ENCODE data around the gene ASPHD2.
"Not testable (repeated sequence)": the region's sequence is repeated elsewhere in the genome, so short reads cannot be mapped to it uniquely, and the experiment has no call there.

The ASPHD2 gene

DNA sequence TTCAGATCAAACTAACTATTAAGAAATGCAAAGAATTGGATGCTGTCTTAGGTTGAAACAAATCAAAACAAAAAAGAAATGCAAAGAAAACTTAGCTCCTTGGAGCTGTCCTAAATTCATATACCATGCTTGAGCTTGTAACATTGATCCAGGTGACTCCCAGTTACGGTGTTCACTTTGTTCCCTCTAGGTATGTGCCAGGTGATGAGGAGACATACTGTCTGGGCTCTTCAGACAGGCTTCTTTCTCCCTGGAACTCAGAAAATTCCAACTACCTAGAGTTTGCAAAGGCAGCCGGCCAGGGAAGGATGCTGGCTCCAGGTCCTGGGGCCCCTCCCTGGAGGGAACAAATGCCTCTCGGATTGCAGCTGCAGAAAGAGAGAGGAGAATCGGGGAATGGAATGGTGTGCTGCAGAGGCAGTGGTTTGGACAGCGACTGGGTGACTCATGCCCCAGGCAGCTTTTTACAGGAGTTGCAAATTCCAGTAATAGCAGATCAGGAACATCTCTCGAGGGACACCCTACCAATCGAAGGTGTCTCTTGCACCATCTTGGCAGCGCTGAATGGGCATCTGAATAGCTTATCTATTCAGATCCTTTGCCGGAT is 12.3 kb upstream of the ASPHD2 start:
- no peak for DNase-seq

- no peak for DNase-seq
These were observed 11.7 kb upstream of the ASPHD2 start for GRCh38 chr22:26417406-26417805.

DNA sequence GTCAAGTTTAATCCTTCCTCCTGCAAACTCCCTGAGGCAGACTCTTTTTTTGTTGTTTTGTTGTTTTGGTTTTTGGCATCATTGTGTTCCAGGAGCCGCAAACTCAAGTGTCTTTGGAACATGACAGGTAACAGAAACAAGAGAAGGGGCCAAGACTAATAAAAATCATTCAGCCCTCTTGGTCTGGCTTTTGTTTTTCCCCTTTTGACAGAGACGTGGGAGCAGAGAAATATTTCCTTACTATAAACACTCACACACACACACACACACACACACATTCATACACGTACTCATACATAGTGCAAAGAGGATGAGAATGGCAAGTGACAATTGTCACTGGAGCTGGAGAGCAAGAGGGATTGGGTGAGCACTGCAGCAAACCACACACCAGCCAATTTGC is 10.4 kb upstream of the ASPHD2 start:
- no peak for DNase-seq

- DNase-seq: no peak
These were observed 2.1 kb upstream of the ASPHD2 start for GRCh38 chr22:26426924-26427323.

GRCh38 chr22:26429458-26430286 is 612 bp downstream of the ASPHD2 start:
- no peak for DNase-seq

GRCh38 chr22:26430600-26430999 is 1.5 kb downstream of the ASPHD2 start:
- DNase-seq: no peak

- no peak for DNase-seq
These were observed 2.4 kb downstream of the ASPHD2 start for GRCh38 chr22:26431261-26431995.

DNA sequence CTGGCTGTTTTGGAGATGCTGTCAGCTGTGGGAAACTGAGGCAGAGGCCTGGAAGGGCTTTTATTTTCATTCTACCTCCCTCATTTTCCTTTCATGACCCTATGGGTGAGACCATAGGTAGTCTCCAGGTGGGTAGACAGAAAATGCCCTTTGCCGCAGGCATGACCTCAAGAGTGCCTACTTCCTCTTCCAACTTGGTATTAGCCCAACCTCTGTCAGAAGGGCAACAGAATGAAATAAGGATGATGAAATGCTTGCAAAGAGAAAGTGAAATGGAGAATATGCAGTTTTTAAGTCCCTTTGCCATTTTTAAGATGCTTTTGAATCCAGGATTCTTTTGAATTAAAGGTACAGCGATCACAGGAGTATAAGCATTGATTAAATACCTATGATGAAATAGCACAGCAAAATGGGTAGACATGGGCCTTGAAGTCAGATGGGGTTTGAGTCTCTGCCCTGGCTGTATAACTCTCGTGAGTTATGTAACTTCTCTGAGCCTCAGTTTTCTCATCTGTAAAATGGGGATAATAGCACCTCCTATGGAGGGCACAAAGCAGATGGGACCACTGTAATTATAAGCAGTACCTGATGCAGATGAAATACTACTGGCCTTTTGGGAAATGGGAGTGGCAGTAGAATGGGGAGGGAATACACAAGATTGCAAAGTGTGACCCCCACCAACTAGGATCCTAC is 3.7 kb downstream of the ASPHD2 start:
- DNase-seq: no peak

GRCh38 chr22:26433805-26434204 is 4.7 kb downstream of the ASPHD2 start:
- no peak for DNase-seq

DNA sequence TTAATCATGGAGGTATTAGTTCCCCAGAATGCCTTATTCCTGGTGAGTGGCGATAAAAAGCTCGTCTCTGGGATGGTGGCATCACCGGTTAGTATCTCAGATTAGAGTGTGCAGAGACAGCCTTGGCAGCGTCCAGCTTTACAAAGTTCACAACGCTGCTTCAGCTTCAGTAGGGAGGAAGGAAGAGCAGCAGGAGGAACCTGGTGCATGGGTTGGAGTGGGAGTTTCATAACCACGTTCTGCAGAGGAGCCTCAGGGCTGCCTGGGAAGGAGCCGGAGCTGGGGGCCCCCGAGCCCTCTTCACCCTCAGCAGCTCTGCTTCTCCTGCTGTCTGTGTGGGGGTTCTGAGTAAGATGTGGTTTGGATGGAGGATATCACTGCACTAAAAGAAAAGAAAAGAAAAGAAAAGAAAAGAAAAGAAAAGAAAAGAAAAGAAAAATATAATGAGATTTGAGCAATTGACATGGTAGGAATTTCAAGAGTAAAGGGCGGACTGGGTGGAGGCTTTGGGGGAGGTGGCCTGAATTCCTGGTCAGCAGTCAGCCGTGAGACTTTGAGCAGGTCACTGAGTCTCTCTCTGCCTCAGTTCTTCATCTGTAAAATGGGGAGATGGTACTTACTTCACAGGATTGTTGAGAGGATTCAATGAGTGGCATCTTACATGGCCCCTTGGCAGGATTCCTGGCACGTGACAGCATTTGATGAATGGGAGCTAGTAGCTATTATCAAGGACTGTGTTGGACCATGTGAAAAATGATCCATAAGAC is 6.5 kb downstream of the ASPHD2 start:
- no peak for DNase-seq

DNA sequence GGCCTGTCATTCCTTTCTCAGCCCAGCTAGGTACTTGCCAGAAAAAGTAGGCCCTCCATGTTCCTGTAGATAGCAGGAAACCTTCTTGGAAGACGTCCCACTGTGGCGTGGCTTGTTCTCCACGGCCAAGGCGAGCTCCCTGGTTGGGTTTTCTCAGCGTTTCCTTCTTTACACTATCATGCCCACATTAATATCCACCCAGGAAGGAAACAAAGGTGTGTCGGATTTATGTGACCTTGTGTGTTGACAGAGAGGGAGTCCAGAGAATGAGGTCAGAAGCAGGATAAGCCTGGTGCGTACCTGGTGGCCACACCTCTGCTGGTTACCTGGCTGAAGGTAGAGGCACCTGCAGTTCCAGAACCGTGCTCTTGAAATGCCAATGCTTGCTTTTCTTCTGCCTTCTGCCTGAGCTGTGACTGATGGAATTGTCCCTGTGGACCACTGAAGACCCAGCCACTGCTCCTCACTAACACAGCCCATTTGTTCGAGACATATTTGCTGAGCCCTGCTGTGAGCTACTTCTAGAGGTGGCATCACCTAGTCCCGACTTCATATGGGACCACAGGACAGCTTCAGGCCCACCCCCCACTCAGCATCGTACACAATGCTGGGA is 7.9 kb downstream of the ASPHD2 start:
- DNase-seq: no peak

DNA sequence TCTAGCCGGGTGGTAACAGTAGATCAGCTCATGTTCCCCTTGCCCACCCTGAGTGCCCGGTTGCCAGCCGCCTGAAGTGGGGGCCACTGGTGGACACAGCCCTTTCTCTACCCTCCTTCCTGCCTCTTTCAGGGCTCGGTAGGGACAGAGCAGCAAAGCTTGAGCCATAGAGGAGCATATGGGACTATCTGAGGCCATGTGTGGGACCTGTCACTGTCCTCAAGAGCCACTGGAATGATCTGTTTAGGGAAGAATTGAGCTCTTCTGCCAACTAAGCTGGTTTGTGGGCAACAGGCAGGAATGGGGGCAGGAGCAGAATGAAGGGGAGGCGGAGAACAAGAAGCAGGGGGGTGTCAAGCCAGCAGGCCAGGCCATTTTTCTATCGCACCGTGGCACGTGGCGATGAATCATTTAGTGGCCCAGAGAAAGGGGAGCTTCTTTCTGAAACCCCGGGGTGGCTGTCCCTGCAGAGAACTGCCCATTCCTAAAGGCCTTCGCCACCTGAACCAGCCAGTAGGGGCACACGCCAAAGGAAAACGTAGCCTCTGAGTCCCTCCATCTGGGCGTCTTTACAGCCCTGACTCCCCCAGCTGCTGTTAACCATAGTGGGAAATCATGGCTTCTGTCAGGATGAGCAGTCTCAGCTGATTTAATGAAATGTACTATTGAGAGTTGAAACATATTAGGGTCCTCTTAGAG is 8.8 kb downstream of the ASPHD2 start:
- DNase-seq: no peak

DNA sequence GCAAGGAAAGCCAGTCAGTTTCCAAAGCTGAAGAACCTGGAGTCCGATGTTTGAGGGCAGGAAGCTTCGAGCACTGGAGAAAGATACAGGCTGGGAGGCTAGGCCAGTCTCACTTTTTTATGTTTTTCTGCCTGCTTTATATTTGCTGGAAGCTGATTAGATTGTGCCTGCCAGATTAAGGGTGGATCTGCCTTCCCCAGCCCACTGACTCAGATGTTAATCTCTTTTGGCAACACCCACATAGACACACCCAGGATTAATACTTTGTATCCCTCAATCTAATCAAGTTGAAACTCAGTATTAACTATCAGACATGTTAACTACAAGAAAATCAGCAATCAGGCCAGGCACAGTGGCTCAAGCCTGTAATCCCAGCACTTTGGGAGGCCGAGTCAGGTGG is 9.7 kb downstream of the ASPHD2 start:
- not testable (repeated sequence) for DNase-seq

- DNase-seq: no peak
These were observed 10.5 kb downstream of the ASPHD2 start for GRCh38 chr22:26439559-26439958.

GRCh38 chr22:26442086-26442756 is 13.2 kb downstream of the ASPHD2 start:
- no peak for DNase-seq

DNA sequence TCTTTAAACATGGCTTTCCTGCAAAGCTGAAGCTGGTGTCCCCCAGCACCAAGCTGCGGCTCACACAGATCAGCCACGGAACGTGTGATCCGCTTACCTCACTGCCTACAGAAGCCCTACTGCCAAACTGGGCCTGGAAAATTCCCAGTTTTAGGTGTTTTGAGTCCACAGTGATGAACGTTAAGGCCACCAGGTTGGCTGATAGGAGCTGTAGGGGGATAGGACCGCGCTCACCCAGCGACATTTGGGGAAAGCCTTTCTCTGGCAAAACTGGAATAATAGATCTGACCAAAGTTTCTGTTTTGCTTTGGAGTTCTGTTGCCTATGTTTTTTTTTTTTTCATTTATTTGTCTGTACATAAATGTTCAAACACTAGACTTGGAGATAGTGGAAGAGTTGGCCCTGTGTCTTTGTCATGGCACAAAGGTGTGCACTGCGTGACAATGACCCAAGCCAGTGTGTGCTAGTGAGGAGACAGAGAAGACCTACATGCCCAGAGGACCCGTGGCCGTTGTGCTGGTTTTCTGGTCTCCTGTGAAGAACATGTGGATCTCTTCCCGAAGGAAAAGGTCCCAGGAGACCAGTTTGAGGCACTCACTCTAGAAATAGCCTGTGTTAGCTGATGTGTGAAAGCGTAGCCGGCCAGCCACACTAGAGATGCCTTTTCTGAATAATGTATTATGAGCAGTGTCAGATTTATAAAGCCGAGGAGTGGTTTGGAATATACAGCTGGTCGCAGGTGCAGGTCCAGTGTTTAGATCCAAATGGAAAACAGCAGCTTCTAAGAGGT is 15.0 kb downstream of the ASPHD2 start:
- DNase-seq: no peak

DNA sequence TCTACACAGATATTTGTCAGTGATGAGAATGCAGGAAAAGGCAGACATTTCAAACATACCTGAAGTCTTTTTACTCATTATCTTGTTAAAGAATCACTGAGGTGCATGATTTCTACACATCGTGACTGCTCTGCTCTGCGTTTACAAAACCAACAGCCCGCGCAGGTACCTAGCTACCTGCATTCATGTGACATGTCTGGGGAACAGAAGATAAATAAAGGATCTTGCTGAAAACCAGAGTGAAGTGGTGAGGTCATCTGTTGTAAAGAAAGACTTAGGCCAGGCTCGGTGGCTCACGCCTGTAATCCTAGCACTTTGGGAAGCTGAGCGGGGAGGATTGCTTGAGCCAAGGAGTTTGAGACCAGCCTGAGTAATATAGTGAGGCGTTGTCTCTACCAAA is 15.7 kb downstream of the ASPHD2 start:
- DNase-seq: no peak

- DNase-seq: no peak
These were observed 16.7 kb downstream of the ASPHD2 start for GRCh38 chr22:26445577-26446275.

- no peak for DNase-seq
These were observed 17.9 kb downstream of the ASPHD2 start for GRCh38 chr22:26446808-26447515.

Measured in NCI-H2227 treated with DMSO at 0.1 percent for 48 hours (cell line).